Thyroid gland (tissue), 4 donors: ENCODE measurements around the gene POLR3H. TPM values are rescaled to one million over a fixed set of nuclear protein-coding genes. Genes with fewer than 3 reads are reported as not detected.

Experiments used
- DNase-seq, 2 donors: peaks; one replicate each; pipeline ENCODE4 v3.0.0-alpha.2; 2019
- H3K27ac ChIP-seq, 3 donors: fragments of 200-600 bp; sonication (generic); 1 replicate in 2 of 3; 2 replicates in 1 of 3; pipeline ENCODE4 v1.5.1; 2016 to 2019; ENCODE audit warnings: mild to moderate bottlenecking in 1 of 3, moderate library complexity in 1 of 3
- H3K27me3 ChIP-seq: fragments of 200-600 bp; sonication (generic); one replicate; pipeline ENCODE4 v1.5.1; 2019
- H3K36me3 ChIP-seq, 2 donors: fragments of 200-600 bp; sonication (generic); one replicate each; pipeline ENCODE4 v1.5.1; 2016 to 2019
- H3K4me1 ChIP-seq, 2 donors: fragments of 200-600 bp; sonication (generic); one replicate each; pipeline ENCODE4 v1.5.1; 2017 to 2019
- H3K4me3 ChIP-seq, 3 donors: fragments of 200-600 bp; sonication (generic); replicated peaks in 1 of 3; 1 replicate in 2 of 3; 2 replicates in 1 of 3; pipeline ENCODE4 v1.5.1; 2016; ENCODE audit warnings: mild to moderate bottlenecking in 1 of 3
- H3K9me3 ChIP-seq: fragments of 200-600 bp; sonication (generic); one replicate; pipeline ENCODE4 v1.5.1; 2017
- CTCF ChIP-seq, 6 experiments: fragments of 200-600 bp in 3 of 6; fragments of 450-650 bp in 3 of 6; sonication (generic) in 3 of 6; IDR thresholded peaks; one replicate each; pipeline ENCODE4 v1.5.1; 2016 to 2019; ENCODE audit warnings: antibody characterized with exemption in 6 of 6, mild to moderate bottlenecking in 2 of 6, inconsistent platforms in 1 of 6, moderate library complexity in 1 of 6
- POLR2A ChIP-seq, 2 donors: fragments of 450-650 bp; IDR thresholded peaks; one replicate each; pipeline ENCODE4 v1.6.1; 2017; ENCODE audit warnings: antibody characterized with exemption in 2 of 2, mild to moderate bottlenecking in 2 of 2, moderate library complexity in 1 of 2
- WGBS, 2 donors: methylation state at CpG; one replicate each; pipeline ENCODE4 v1.1.5; 2017; 5-methylcytosine and 5-hydroxymethylcytosine counted together
- intact Hi-C: fragments of 100-400 bp; cut with DNase I; formaldehyde crosslinking; loops from one replicate; pipeline ENCODE4 v1.15.1; 2023
- total RNA-seq, 4 donors: library from RNA; depleted of rRNA; stranded (reverse); fragments of >200 nt; gene quantifications; one replicate each; pipeline ENCODE4 v1.2.3, GENCODE V29; 2016

POLR3H gene
- total RNA-seq, 4 donors from 2014 or later = 20.6 to 27.3 (median 25.3) TPM

- H3K27me3 ChIP-seq = no peaks in the 10 kb centered on the region
- WGBS, 2 donors = 78 to 86% methylated on average over 5 of the region's 5 CpGs
- H3K9me3 ChIP-seq = no peaks in the 10 kb centered on the region
- intact Hi-C loops = no loop called here
- DNase-seq = no peak
- peaks cover 4 to 14% of the 10 kb centered on the region in 2 donors for H3K4me1 ChIP-seq
- TF ChIP-seq POLR2A (IDR thresholded peaks at IDR 0.05) (no peak), CTCF (IDR thresholded peaks at IDR 0.05) (no peak)
- no peaks in the 10 kb centered on the region for H3K36me3 ChIP-seq
- peak overlapping the region in 1 of 3 donors; percentile 20 for H3K27ac ChIP-seq
- H3K4me3 ChIP-seq = no peak overlapping the region
These were observed 52.7 kb downstream of the POLR3H start for GRCh38 chr22:41491374-41492100.

GRCh38 chr22:41488596-41489385 is 55.5 kb downstream of the POLR3H start:
- no peak for DNase-seq
- H3K36me3 ChIP-seq = no peaks in the 10 kb centered on the region
- intact Hi-C loops = no loop called here
- H3K27ac ChIP-seq = no peak overlapping the region
- TF ChIP-seq POLR2A (IDR thresholded peaks at IDR 0.05) (no peak), CTCF (IDR thresholded peaks at IDR 0.05) (no peak)
- no peaks in the 10 kb centered on the region for H3K9me3 ChIP-seq
- peaks cover 4 to 14% of the 10 kb centered on the region in 2 donors for H3K4me1 ChIP-seq
- WGBS, 2 donors = 83 to 90% methylated on average over 3 of the region's 3 CpGs
- H3K4me3 ChIP-seq = no peak overlapping the region
- H3K27me3 ChIP-seq = no peaks in the 10 kb centered on the region

GRCh38 chr22:41488076-41488475 is 56.2 kb downstream of the POLR3H start:
- TF ChIP-seq POLR2A (IDR thresholded peaks at IDR 0.05) = no peak
- WGBS, 2 donors = 81 to 85% methylated on average over 4 of the region's 4 CpGs
- H3K4me1 ChIP-seq = peaks cover 4 to 22% of the 10 kb centered on the region in 2 donors

GRCh38 chr22:41487037-41487935 is 57.0 kb downstream of the POLR3H start:
- DNase-seq = no peak
- no peak overlapping the region for H3K4me3 ChIP-seq
- H3K27ac ChIP-seq = peak overlapping the region in 1 of 3 donors; percentile 9
- intact Hi-C loops = no loop called here
- no peak for TF ChIP-seq POLR2A (IDR thresholded peaks at IDR 0.05)
- no peak for TF ChIP-seq CTCF (IDR thresholded peaks at IDR 0.05)
- H3K36me3 ChIP-seq = no peaks in the 10 kb centered on the region
- peaks cover 4 to 30% of the 10 kb centered on the region in 2 donors for H3K4me1 ChIP-seq
- WGBS, 2 donors = 79 to 81% methylated on average over 8 of the region's 8 CpGs
- no peaks in the 10 kb centered on the region for H3K9me3 ChIP-seq
- H3K27me3 ChIP-seq = no peaks in the 10 kb centered on the region

More at GRCh38 chr22:41488076-41488475, 56.2 kb downstream of the POLR3H start:
- Histone ChIP-seq H3K4me3 (no peak overlapping the region), H3K9me3 (no peaks in the 10 kb centered on the region), H3K27me3 (no peaks in the 10 kb centered on the region), H3K36me3 (no peaks in the 10 kb centered on the region), H3K27ac (peak overlapping the region in 1 of 3 donors; percentile 9)
- no peak for DNase-seq
- intact Hi-C loops = no loop called here

- Histone ChIP-seq H3K9me3 (no peaks in the 10 kb centered on the region), H3K27me3 (no peaks in the 10 kb centered on the region), H3K27ac (no peak overlapping the region), H3K4me1 (peaks cover 17 to 38% of the 10 kb centered on the region in 2 donors), H3K4me3 (no peak overlapping the region), H3K36me3 (no peaks in the 10 kb centered on the region)
- intact Hi-C loops = no loop called here
- DNase-seq = no peak
- TF ChIP-seq CTCF (IDR thresholded peaks at IDR 0.05) (no peak), POLR2A (IDR thresholded peaks at IDR 0.05) (no peak)
- 81 to 85% methylated on average over 7 of the region's 7 CpGs for WGBS, 2 donors
These were observed 59.2 kb downstream of the POLR3H start for GRCh38 chr22:41485033-41485432.
